Breast epithelium (tissue), 3 donors: ENCODE measurements around the gene STXBP4.

Experiments used
- CTCF ChIP-seq, 3 donors: fragments of 450-650 bp; IDR thresholded peaks; one replicate each; pipeline ENCODE4 v1.5.1; 2016 to 2017; ENCODE audit warnings: antibody characterized with exemption in 3 of 3, mild to moderate bottlenecking in 3 of 3, moderate library complexity in 3 of 3
- POLR2A ChIP-seq: fragments of 450-650 bp; IDR thresholded peaks from one replicate; pipeline ENCODE4 v1.6.1; 2016; ENCODE audit warnings: antibody characterized with exemption, mild to moderate bottlenecking, moderate library complexity

- TF ChIP-seq POLR2A (no peak), CTCF (IDR thresholded peaks at IDR 0.05) (peak in 1 of 3 donors; percentile 31)
Measured at GRCh38 chr17:54967621-54968261, 824 bp upstream of the STXBP4 start.
